H1 (cell line): ENCODE results near the gene CD44. TPM values are rescaled to one million over a fixed set of nuclear protein-coding genes. Genes with fewer than 3 reads are reported as not detected.

Source experiments
- CTCF ChIA-PET: fragments of 300-600 bp; sonication (Branson Sonifier 250); formaldehyde crosslinking; loops from one replicate; lab custom pipeline; 2021; ENCODE audit not compliant: partially characterized antibody; lab: Charles Lee
- POLR2A ChIA-PET: fragments of 300-600 bp; sonication (Branson Sonifier 250); formaldehyde crosslinking; loops from one replicate; lab custom pipeline; 2021; ENCODE audit warnings: inconsistent platforms; ENCODE audit not compliant: partially characterized antibody; lab: Charles Lee
- DNase-seq, 2 experiments: peaks; one replicate each; pipeline versions ENCODE4 v3.0.0 to v3.0.0-alpha.2; 2010 to 2022; ENCODE audit warnings: low spot score in 2 of 2, low read depth in 1 of 2, mixed read lengths in 1 of 2
- FAIRE-seq: peaks from 2 replicates; lab custom pipeline; 2011; peaks lifted over from hg19 to GRCh38; lab: Jason Lieb, UNC
- H2AFZ ChIP-seq: 2 replicates; pipeline ENCODE4 v1.8.1; 2012; ENCODE audit warnings: low read length, inconsistent platforms
- H2AK5ac ChIP-seq: 2 replicates; pipeline ENCODE4 v1.6.1; 2013; ENCODE audit warnings: low read depth, low read length
- H2BK120ac ChIP-seq: replicated peaks from 2 replicates; pipeline ENCODE3; 2013; ENCODE audit warnings: low read depth, low read length, inconsistent platforms
- H2BK12ac ChIP-seq: 2 replicates; pipeline ENCODE4 v1.6.1; 2013; ENCODE audit warnings: low read depth, low read length
- H2BK15ac ChIP-seq: 2 replicates; pipeline ENCODE4 v1.6.1; 2013; ENCODE audit warnings: low read length
- H2BK20ac ChIP-seq: 2 replicates; pipeline ENCODE4 v1.6.1; 2013; ENCODE audit warnings: low read length
- H2BK5ac ChIP-seq: 2 replicates; pipeline ENCODE4 v1.6.1; 2013; ENCODE audit warnings: low read depth, low read length
- H3K14ac ChIP-seq: 2 replicates; pipeline ENCODE4 v1.6.1; 2013; ENCODE audit warnings: inconsistent platforms; ENCODE audit not compliant: insufficient read length
- H3K18ac ChIP-seq: 2 replicates; pipeline ENCODE4 v1.6.1; 2013; ENCODE audit warnings: low read length; ENCODE audit errors: extremely low read depth
- H3K23ac ChIP-seq: 2 replicates; pipeline ENCODE4 v1.6.1; 2013; ENCODE audit warnings: inconsistent platforms; ENCODE audit not compliant: insufficient read length
- H3K23me2 ChIP-seq: 2 replicates; pipeline ENCODE4 v1.6.1; 2013; ENCODE audit warnings: low read depth, low read length
- H3K27ac ChIP-seq: 2 replicates; pipeline ENCODE4 v1.6.1; 2011; ENCODE audit warnings: low read depth, low read length, inconsistent platforms
- H3K27me3 ChIP-seq, 4 experiments: replicated peaks in 1 of 4; 1 replicate in 1 of 4; 2 replicates in 3 of 4; pipeline versions ENCODE4 v1.6.1 to v1.8.1; 2011 to 2013; ENCODE audit warnings: low read length in 3 of 4, mild to moderate bottlenecking in 3 of 4, inconsistent platforms in 2 of 4, mixed read lengths in 2 of 4, moderate library complexity in 1 of 4; ENCODE audit not compliant: control insufficient read depth in 3 of 4, insufficient read depth in 3 of 4; ENCODE audit errors: extremely low read depth in 1 of 4
- H3K36me3 ChIP-seq, 4 experiments: 2 replicates each; pipeline versions ENCODE4 v1.6.1 to v1.8.1; 2011 to 2013; ENCODE audit warnings: mild to moderate bottlenecking in 4 of 4, low read length in 3 of 4, moderate library complexity in 2 of 4, control low read depth in 1 of 4, inconsistent platforms in 1 of 4; ENCODE audit not compliant: insufficient read depth in 4 of 4, control insufficient read depth in 2 of 4
- H3K4ac ChIP-seq: replicated peaks from 2 replicates; pipeline ENCODE3; 2013; ENCODE audit warnings: low read length, low read depth, mixed read lengths, inconsistent platforms; ENCODE audit not compliant: insufficient read length
- H3K4me1 ChIP-seq, 4 experiments: replicated peaks in 1 of 4; 1 replicate in 1 of 4; 2 replicates in 3 of 4; pipeline versions ENCODE4 v1.6.1 to v1.8.1; 2011 to 2013; ENCODE audit warnings: low read length in 3 of 4, inconsistent platforms in 2 of 4, mixed read lengths in 1 of 4; ENCODE audit not compliant: insufficient read depth in 4 of 4, control insufficient read depth in 3 of 4
- H3K4me2 ChIP-seq, 2 experiments: 2 replicates each; pipeline versions ENCODE4 v1.6.1 to v1.8.1; 2011 to 2013; ENCODE audit warnings: low read depth in 2 of 2, low read length in 2 of 2, control low read depth in 1 of 2, inconsistent platforms in 1 of 2, mild to moderate bottlenecking in 1 of 2; ENCODE audit not compliant: insufficient read depth in 1 of 2
- H3K4me3 ChIP-seq, 4 experiments: fragments of 200-600, 300-600 bp in 1 of 4; sonication (generic), shearing (Covaris generic), sonication (Bioruptor Twin) in 1 of 4; 2 replicates each; pipeline versions ENCODE4 v1.5.1 to v1.8.1; 2011 to 2016; ENCODE audit warnings: low read length in 4 of 4, low read depth in 3 of 4, control low read depth in 2 of 4, inconsistent platforms in 2 of 4, mild to moderate bottlenecking in 2 of 4, mixed read lengths in 1 of 4, moderate library complexity in 1 of 4; ENCODE audit not compliant: insufficient read depth in 2 of 4; ENCODE audit errors: extremely low read depth in 1 of 4
- H3K56ac ChIP-seq: replicated peaks from 2 replicates; pipeline ENCODE3; 2013; ENCODE audit warnings: low read depth, mild to moderate bottlenecking, mixed read lengths, low read length, inconsistent platforms; ENCODE audit not compliant: insufficient read length
- H3K79me1 ChIP-seq: 2 replicates; pipeline ENCODE4 v1.6.1; 2013; ENCODE audit warnings: low read depth, low read length, control low read depth
- H3K79me2 ChIP-seq, 2 experiments: 2 replicates each; pipeline versions ENCODE4 v1.6.1 to v1.8.1; 2012 to 2013; ENCODE audit warnings: low read length in 2 of 2, mild to moderate bottlenecking in 2 of 2, inconsistent platforms in 1 of 2; ENCODE audit not compliant: insufficient read depth in 2 of 2, control insufficient read depth in 1 of 2
- H3K9ac ChIP-seq, 4 experiments: replicated peaks in 1 of 4; 1 replicate in 1 of 4; 2 replicates in 3 of 4; pipeline versions ENCODE4 v1.6.1 to v1.8.1; 2011 to 2013; ENCODE audit warnings: low read depth in 3 of 4, low read length in 3 of 4, control low read depth in 2 of 4, mild to moderate bottlenecking in 2 of 4, moderate library complexity in 2 of 4, inconsistent platforms in 1 of 4; ENCODE audit errors: extremely low read depth in 1 of 4
- H3K9me3 ChIP-seq, 2 experiments: 2 replicates each; pipeline versions ENCODE4 v1.6.1 to v1.8.1; 2012 to 2013; ENCODE audit warnings: mild to moderate bottlenecking in 2 of 2, moderate library complexity in 2 of 2, control low read depth in 1 of 2, inconsistent platforms in 1 of 2, low read depth in 1 of 2, low read length in 1 of 2, mixed read lengths in 1 of 2; ENCODE audit not compliant: insufficient read depth in 2 of 2
- H4K20me1 ChIP-seq, 2 experiments: replicated peaks in 1 of 2; 2 replicates each; pipeline versions ENCODE3 to v1.8.1; 2011 to 2013; ENCODE audit warnings: inconsistent platforms in 2 of 2, low read length in 2 of 2, mild to moderate bottlenecking in 1 of 2; ENCODE audit not compliant: insufficient read depth in 2 of 2, control insufficient read depth in 1 of 2
- H4K5ac ChIP-seq: 2 replicates; pipeline ENCODE4 v1.6.1; 2013; ENCODE audit warnings: low read length, low read depth, mixed read lengths, inconsistent platforms; ENCODE audit not compliant: insufficient read length
- H4K8ac ChIP-seq: 2 replicates; pipeline ENCODE4 v1.8.0; 2013; ENCODE audit warnings: mild to moderate bottlenecking, moderate library complexity, low read length, inconsistent platforms; ENCODE audit not compliant: insufficient read depth; ENCODE audit errors: extremely low read depth
- H4K91ac ChIP-seq: replicated peaks from 2 replicates; pipeline ENCODE3; 2013; ENCODE audit warnings: low read length, mixed read lengths, inconsistent platforms; ENCODE audit not compliant: insufficient read length
- POLR2A ChIP-seq, 2 experiments: IDR thresholded peaks; 1 replicate in 1 of 2; 2 replicates in 1 of 2; pipeline ENCODE4 v1.6.1; 2011; ENCODE audit warnings: low read depth in 2 of 2, low read length in 2 of 2, mild to moderate bottlenecking in 2 of 2; ENCODE audit errors: control extremely low read depth in 1 of 2
- WGBS, 2 experiments: shearing (Covaris generic) in 1 of 2; methylation state at CpG; one replicate each; pipeline versions ENCODE4 v1.1.6 to v1.1.7; 2013 to 2015; ENCODE audit warnings: low lambda C conversion rate in 2 of 2, mixed read lengths in 2 of 2, inconsistent platforms in 1 of 2, low coverage in 1 of 2, missing lambda C conversion rate in 1 of 2; ENCODE audit not compliant: insufficient replicate concordance in 2 of 2, insufficient coverage in 1 of 2, insufficient read length in 1 of 2; ENCODE audit errors: extremely low coverage in 1 of 2, missing lambda C conversion rate in 1 of 2; 5-methylcytosine and 5-hydroxymethylcytosine counted together
- polyA plus RNA-seq, 7 experiments: library from polyadenylated mRNA; depleted of rRNA in 3 of 7; stranded (reverse) in 5 of 7; unstranded in 2 of 7; fragments of >200 nt in 5 of 7; fragments of 200-250 nt in 2 of 7; gene quantifications; 1 replicate in 5 of 7; 2 replicates in 1 of 7; 4 replicates in 1 of 7; pipeline versions ENCODE4 v1.2.1 to v1.2.3, GENCODE V29; 2011 to 2013; ENCODE audit warnings: missing spikeins in 2 of 7, mixed read lengths in 2 of 7
- total RNA-seq: library from RNA; stranded (reverse); fragmentation: NEBNext Ultra II Directional; extraction: Animal tissue kit (Norgen Biotek cat#: 25700); gene quantifications from 2 replicates; pipeline ENCODE4 v1.2.1, GENCODE V29; 2021

The CD44 gene
- total and polyA plus RNA-seq, 2 of the 8 experiments (the other 6 are each of a cell fraction or from before 2014, with no cell fraction given) = 11.8 to 13.7 TPM

- CTCF ChIA-PET = no interaction called here
- POLR2A ChIA-PET = no interaction called here
- H3K23me2 ChIP-seq = no peaks in the 10 kb centered on the region
- no peak for TF ChIP-seq POLR2A (IDR thresholded peaks at IDR 0.05; ENCODE audit: control extremely low read depth in 1 of 2, low read depth in 2 of 2, low read length in 2 of 2)
These were observed 78.1 kb downstream of the CD44 start for GRCh38 chr11:35216962-35217678.

More at GRCh38 chr11:35216962-35217678, 78.1 kb downstream of the CD44 start:
- Histone ChIP-seq H3K23ac (no peak overlapping the region), H3K4me1 (peaks cover 0 to 11% (median 5%) of the 10 kb centered on the region in 4 experiments; a peak in 3 of 7 replicates), H3K4ac (no peak overlapping the region), H2AK5ac (no peak overlapping the region), H2BK12ac (no peak overlapping the region), H4K20me1 (no peaks in the 10 kb centered on the region), H2BK5ac (no peak overlapping the region; the same call in 1 of the 2 replicates), H3K9ac (no peak overlapping the region), H4K8ac (no peak overlapping the region), H3K18ac (no peak overlapping the region), H4K5ac (no peak overlapping the region), H3K27me3 (no peaks in the 10 kb centered on the region; a peak in 1 of 7 replicates), H3K36me3 (no peaks in the 10 kb centered on the region), H4K91ac (no peak overlapping the region), H2BK20ac (no peak overlapping the region), H3K14ac (no peak overlapping the region), H2AFZ (no peak overlapping the region), H3K56ac (no peak overlapping the region), H3K4me2 (no peak overlapping the region; a peak in 1 of 4 replicates), H2BK15ac (no peak overlapping the region), H3K9me3 (no peaks in the 10 kb centered on the region), H3K79me2 (no peaks in the 10 kb centered on the region), H3K4me3 (no peak overlapping the region), H3K79me1 (no peaks in the 10 kb centered on the region), H3K27ac (no peak overlapping the region), H2BK120ac (no peak overlapping the region)
- DNase-seq (no peak), FAIRE-seq (no peak)
- WGBS, 2 experiments = 50% methylated on average over 2 of the region's 3 CpGs; no CpG with 5 or more reads in 1 of the 2 experiments
